ENCODE results near the gene C17orf113.

The C17orf113 gene

GRCh38 chr17:42041619-42042018 is 8.8 kb downstream of the C17orf113 start:
- DNase-seq: no peak

GRCh38 chr17:42040818-42041217 is 9.6 kb downstream of the C17orf113 start:
- no peak for DNase-seq

- DNase-seq: peak in 1 of 4 experiments; percentile 25
These were observed 10.3 kb downstream of the C17orf113 start for GRCh38 chr17:42039794-42040763.

- DNase-seq: no peak
These were observed 12.0 kb downstream of the C17orf113 start for GRCh38 chr17:42038221-42038973.

GRCh38 chr17:42034059-42034458 is 16.3 kb downstream of the C17orf113 start:
- DNase-seq: no peak

- no peak for DNase-seq
These were observed 18.8 kb downstream of the C17orf113 start for GRCh38 chr17:42031584-42031983.

GRCh38 chr17:42028791-42029127 is 21.6 kb downstream of the C17orf113 start:
- no peak for DNase-seq

- DNase-seq: peak in 3 of 4 experiments; percentile 35 to 64 (median 56)
These were observed 22.2 kb downstream of the C17orf113 start for GRCh38 chr17:42027961-42028790.

GRCh38 chr17:42027590-42027889 is 22.9 kb downstream of the C17orf113 start:
- DNase-seq: no peak

- DNase-seq: no peak
These were observed 23.4 kb downstream of the C17orf113 start for GRCh38 chr17:42026857-42027589.

GRCh38 chr17:42025936-42026335 is 24.5 kb downstream of the C17orf113 start:
- DNase-seq: no peak

- no peak for DNase-seq
These were observed 25.2 kb downstream of the C17orf113 start for GRCh38 chr17:42025191-42025579.

- DNase-seq: peak; percentile 83 to 93 (median 91)
These were observed 26.7 kb downstream of the C17orf113 start for GRCh38 chr17:42023524-42024349.

- peak in 1 of 4 experiments; percentile 22 for DNase-seq
These were observed 29.6 kb downstream of the C17orf113 start for GRCh38 chr17:42020845-42021244.

- peak; percentile 93 to 97 (median 96) for DNase-seq
These were observed 30.6 kb downstream of the C17orf113 start, which contains the start of gene NKIRAS2 for GRCh38 chr17:42019509-42020404. Gene NKIRAS2, plus strand, starts transcription at chr17:42020090. Its CDS starts 1,488 bp downstream, at chr17:42021578.

GRCh38 chr17:42018988-42019387 is 31.4 kb downstream of the C17orf113 start:
- DNase-seq: no peak

GRCh38 chr17:42018339-42018738 is 32.1 kb downstream of the C17orf113 start:
- no peak for DNase-seq

GRCh38 chr17:42017866-42018200 is 32.6 kb downstream of the C17orf113 start:
- peak in 3 of 4 experiments; percentile 55 to 69 (median 63) for DNase-seq

- DNase-seq: peak; percentile 91 to 96 (median 96)
These were observed 33.2 kb downstream of the C17orf113 start, which contains the start of gene DNAJC7 for GRCh38 chr17:42016941-42017865. Gene DNAJC7, minus strand, starts transcription at chr17:42017439. Its CDS starts 23 bp downstream, at chr17:42017416.

All from suppressor macrophage (primary cell).